Liver (tissue), 9 donors: ENCODE results near the gene RNF145. TPM values are rescaled to one million over a fixed set of nuclear protein-coding genes. Genes with fewer than 3 reads are reported as not detected.

Experiments used
- DNase-seq: peaks from one replicate; pipeline ENCODE4 v3.0.0-alpha.2; 2017; ENCODE audit warnings: low spot score
- H3K27ac ChIP-seq, 2 donors: one replicate each; pipeline ENCODE4 v1.7.0; 2013; ENCODE audit warnings: inconsistent platforms in 2 of 2, low read length in 2 of 2, control low read depth in 1 of 2, low read depth in 1 of 2, mild to moderate bottlenecking in 1 of 2
- H3K27me3 ChIP-seq, 4 donors: one replicate each; pipeline versions ENCODE4 v1.6.1 to v1.7.0; 2013; ENCODE audit warnings: low read length in 3 of 4, inconsistent platforms in 1 of 4, mild to moderate bottlenecking in 1 of 4, moderate library complexity in 1 of 4; ENCODE audit not compliant: control insufficient read depth in 4 of 4, insufficient read depth in 4 of 4
- H3K36me3 ChIP-seq, 4 donors: one replicate each; pipeline versions ENCODE4 v1.6.1 to v1.7.0; 2013; ENCODE audit warnings: low read length in 3 of 4, mild to moderate bottlenecking in 3 of 4, low read depth in 1 of 4, moderate library complexity in 1 of 4; ENCODE audit not compliant: control insufficient read depth in 4 of 4, insufficient read depth in 3 of 4
- H3K4me1 ChIP-seq, 4 donors: one replicate each; pipeline versions ENCODE4 v1.6.1 to v1.7.0; 2013; ENCODE audit warnings: low read length in 3 of 4, mild to moderate bottlenecking in 3 of 4, moderate library complexity in 1 of 4; ENCODE audit not compliant: control insufficient read depth in 4 of 4, insufficient read depth in 4 of 4
- H3K4me3 ChIP-seq, 3 donors: one replicate each; pipeline versions ENCODE4 v1.6.1 to v1.7.0; 2013; ENCODE audit warnings: low read length in 3 of 3, control low read depth in 1 of 3, low read depth in 1 of 3, mild to moderate bottlenecking in 1 of 3
- H3K9ac ChIP-seq, 2 donors: one replicate each; pipeline ENCODE4 v1.7.0; 2013; ENCODE audit warnings: low read length in 2 of 2, mild to moderate bottlenecking in 2 of 2, moderate library complexity in 2 of 2, control low read depth in 1 of 2, low read depth in 1 of 2
- H3K9me3 ChIP-seq, 4 donors: one replicate each; pipeline versions ENCODE4 v1.6.1 to v1.7.0; 2013; ENCODE audit warnings: low read length in 3 of 4; ENCODE audit not compliant: control insufficient read depth in 4 of 4
- EGR1 ChIP-seq, 2 donors: IDR thresholded peaks; 2 replicates each; pipeline ENCODE4 v1.6.1; 2016 to 2018; ENCODE audit warnings: antibody characterized with exemption in 2 of 2, low read depth in 2 of 2
- FOXA2 ChIP-seq: IDR thresholded peaks from 2 replicates; pipeline ENCODE4 v1.6.1; 2016; ENCODE audit warnings: antibody characterized with exemption
- GABPA ChIP-seq, 2 donors: IDR thresholded peaks in 1 of 2; conservative IDR thresholded peaks in 1 of 2; 2 replicates each; pipeline ENCODE4 v1.6.1; 2016; ENCODE audit warnings: antibody characterized with exemption in 2 of 2, mild to moderate bottlenecking in 1 of 2, moderate library complexity in 1 of 2
- HNF4A ChIP-seq, 2 donors: conservative IDR thresholded peaks; 2 replicates each; pipeline ENCODE4 v1.6.1; 2016; ENCODE audit warnings: antibody characterized with exemption in 2 of 2, mild to moderate bottlenecking in 2 of 2
- HNF4G ChIP-seq: IDR thresholded peaks from 2 replicates; pipeline ENCODE4 v1.6.1; 2016; ENCODE audit warnings: antibody characterized with exemption
- NR2F2 ChIP-seq: IDR thresholded peaks from 2 replicates; pipeline ENCODE4 v1.6.1; 2016; ENCODE audit warnings: antibody characterized with exemption
- RAD21 ChIP-seq, 2 donors: IDR thresholded peaks; 2 replicates each; pipeline ENCODE4 v1.6.1; 2016; ENCODE audit warnings: antibody characterized with exemption in 2 of 2, mild to moderate bottlenecking in 2 of 2
- RXRA ChIP-seq, 2 donors: IDR thresholded peaks; 2 replicates each; pipeline ENCODE4 v1.6.1; 2017 to 2018; ENCODE audit warnings: antibody characterized with exemption in 2 of 2, mild to moderate bottlenecking in 1 of 2
- SP1 ChIP-seq: IDR thresholded peaks from 2 replicates; pipeline ENCODE4 v1.6.1; 2018; ENCODE audit warnings: antibody characterized with exemption, mild to moderate bottlenecking
- TAF1 ChIP-seq: conservative IDR thresholded peaks from 2 replicates; pipeline ENCODE4 v1.6.1; 2016; ENCODE audit warnings: antibody characterized with exemption, mild to moderate bottlenecking
- YY1 ChIP-seq: IDR thresholded peaks from 2 replicates; pipeline ENCODE4 v1.6.1; 2016; ENCODE audit warnings: antibody characterized with exemption, mild to moderate bottlenecking
- WGBS: extraction: QIAGEN DNeasy Blood & Tissue Kit; methylation state at CpG from one replicate; pipeline ENCODE4 v1.1.7; 2013; 5-methylcytosine and 5-hydroxymethylcytosine counted together
- polyA plus RNA-seq, 2 donors: library from polyadenylated mRNA; stranded (reverse) in 1 of 2; unstranded in 1 of 2; fragments of 200-250 nt in 1 of 2; fragments of >200 nt in 1 of 2; fragmentation: Nextera tagmentation in 1 of 2; extraction: Ambion mirVana in 1 of 2; gene quantifications; one replicate each; pipeline versions ENCODE4 v1.2.1 to v1.2.3, GENCODE V29; 2013 to 2015
- total RNA-seq, 2 donors: library from RNA; depleted of rRNA; stranded (reverse); fragments of >200 nt; gene quantifications; one replicate each; pipeline ENCODE4 v1.2.3, GENCODE V29; 2014
- TF ChIP-seq, protein P1 (sequence below): IDR thresholded peaks from 2 replicates; pipeline ENCODE4 v1.6.1; 2016; ENCODE audit warnings: antibody characterized with exemption
- TF ChIP-seq, protein P2 (sequence below): IDR thresholded peaks from 2 replicates; pipeline ENCODE4 v1.6.1; 2016; ENCODE audit warnings: antibody characterized with exemption
- TF ChIP-seq, protein P3 (sequence below): fragments of 150-350 bp; IDR thresholded peaks from 2 replicates; pipeline ENCODE4 v1.5.1; 2017; ENCODE audit warnings: improper control_type of control experiment, low read depth, low read length; ENCODE audit not compliant: missing input control
- TF ChIP-seq, protein P4 (sequence below): IDR thresholded peaks from 2 replicates; pipeline ENCODE4 v1.6.1; 2016; ENCODE audit warnings: antibody characterized with exemption, mild to moderate bottlenecking
- TF ChIP-seq, protein P5 (sequence below): IDR thresholded peaks from 2 replicates; pipeline ENCODE4 v1.6.1; 2016; ENCODE audit warnings: antibody characterized with exemption
- donor health status: healthy.
- donor health status: healthy.
- donor health status: healthy.
- donor health status: healthy.
- donor health status: healthy.

RNF145 gene
- total and polyA plus RNA-seq, 4 donors = 2.9 to 34.6 (median 11.7) TPM

DNA sequence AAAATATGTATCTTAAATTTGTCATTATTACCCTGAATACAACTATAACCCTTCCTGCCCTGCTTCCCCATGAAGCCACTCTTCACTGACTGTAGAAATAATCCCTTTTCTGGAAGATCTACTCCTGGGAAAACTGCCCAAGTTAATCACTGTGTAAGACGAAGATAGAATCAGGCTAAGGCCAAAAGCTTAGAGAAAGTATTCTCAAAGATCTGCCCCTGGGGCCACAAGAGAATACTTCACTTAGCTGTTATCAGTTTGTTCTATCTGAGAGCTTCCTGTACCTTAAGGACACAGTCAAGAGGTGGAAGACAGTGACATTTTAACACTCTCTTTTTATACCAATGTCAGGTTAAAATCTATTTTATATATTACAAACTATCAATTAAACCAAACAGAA is 33.8 kb downstream of the RNF145 start:
- Histone ChIP-seq H3K36me3 (peaks cover 0 to 5% (median 0%) of the 10 kb centered on the region in 4 donors), H3K9me3 (no peaks in the 10 kb centered on the region), H3K27ac (no peak overlapping the region), H3K27me3 (no peaks in the 10 kb centered on the region), H3K4me1 (no peaks in the 10 kb centered on the region), H3K9ac (no peak overlapping the region), H3K4me3 (no peak overlapping the region)
- 63% methylated on average over 1 of the region's 1 CpG for WGBS
- TF ChIP-seq GABPA (IDR thresholded peaks at IDR 0.05 in 1 of 2, conservative IDR thresholded peaks at IDR 0.05 in 1 of 2) (no peak), HNF4G (no peak), EGR1 (IDR thresholded peaks at IDR 0.05; ENCODE audit: low read depth in 2 of 2) (no peak), FOXA2 (no peak), YY1 (no peak), NR2F2 (no peak), HNF4A (conservative IDR thresholded peaks at IDR 0.05) (no peak), RAD21 (IDR thresholded peaks at IDR 0.05) (no peak), RXRA (IDR thresholded peaks at IDR 0.05) (no peak)
- TF ChIP-seq, protein P1, sequence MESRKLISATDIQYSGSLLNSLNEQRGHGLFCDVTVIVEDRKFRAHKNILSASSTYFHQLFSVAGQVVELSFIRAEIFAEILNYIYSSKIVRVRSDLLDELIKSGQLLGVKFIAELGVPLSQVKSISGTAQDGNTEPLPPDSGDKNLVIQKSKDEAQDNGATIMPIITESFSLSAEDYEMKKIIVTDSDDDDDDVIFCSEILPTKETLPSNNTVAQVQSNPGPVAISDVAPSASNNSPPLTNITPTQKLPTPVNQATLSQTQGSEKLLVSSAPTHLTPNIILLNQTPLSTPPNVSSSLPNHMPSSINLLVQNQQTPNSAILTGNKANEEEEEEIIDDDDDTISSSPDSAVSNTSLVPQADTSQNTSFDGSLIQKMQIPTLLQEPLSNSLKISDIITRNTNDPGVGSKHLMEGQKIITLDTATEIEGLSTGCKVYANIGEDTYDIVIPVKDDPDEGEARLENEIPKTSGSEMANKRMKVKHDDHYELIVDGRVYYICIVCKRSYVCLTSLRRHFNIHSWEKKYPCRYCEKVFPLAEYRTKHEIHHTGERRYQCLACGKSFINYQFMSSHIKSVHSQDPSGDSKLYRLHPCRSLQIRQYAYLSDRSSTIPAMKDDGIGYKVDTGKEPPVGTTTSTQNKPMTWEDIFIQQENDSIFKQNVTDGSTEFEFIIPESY = no peak
- TF ChIP-seq, protein P2, sequence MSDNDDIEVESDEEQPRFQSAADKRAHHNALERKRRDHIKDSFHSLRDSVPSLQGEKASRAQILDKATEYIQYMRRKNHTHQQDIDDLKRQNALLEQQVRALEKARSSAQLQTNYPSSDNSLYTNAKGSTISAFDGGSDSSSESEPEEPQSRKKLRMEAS = no peak
- TF ChIP-seq, protein P3, sequence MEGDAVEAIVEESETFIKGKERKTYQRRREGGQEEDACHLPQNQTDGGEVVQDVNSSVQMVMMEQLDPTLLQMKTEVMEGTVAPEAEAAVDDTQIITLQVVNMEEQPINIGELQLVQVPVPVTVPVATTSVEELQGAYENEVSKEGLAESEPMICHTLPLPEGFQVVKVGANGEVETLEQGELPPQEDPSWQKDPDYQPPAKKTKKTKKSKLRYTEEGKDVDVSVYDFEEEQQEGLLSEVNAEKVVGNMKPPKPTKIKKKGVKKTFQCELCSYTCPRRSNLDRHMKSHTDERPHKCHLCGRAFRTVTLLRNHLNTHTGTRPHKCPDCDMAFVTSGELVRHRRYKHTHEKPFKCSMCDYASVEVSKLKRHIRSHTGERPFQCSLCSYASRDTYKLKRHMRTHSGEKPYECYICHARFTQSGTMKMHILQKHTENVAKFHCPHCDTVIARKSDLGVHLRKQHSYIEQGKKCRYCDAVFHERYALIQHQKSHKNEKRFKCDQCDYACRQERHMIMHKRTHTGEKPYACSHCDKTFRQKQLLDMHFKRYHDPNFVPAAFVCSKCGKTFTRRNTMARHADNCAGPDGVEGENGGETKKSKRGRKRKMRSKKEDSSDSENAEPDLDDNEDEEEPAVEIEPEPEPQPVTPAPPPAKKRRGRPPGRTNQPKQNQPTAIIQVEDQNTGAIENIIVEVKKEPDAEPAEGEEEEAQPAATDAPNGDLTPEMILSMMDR = no peak
- TF ChIP-seq, protein P4, sequence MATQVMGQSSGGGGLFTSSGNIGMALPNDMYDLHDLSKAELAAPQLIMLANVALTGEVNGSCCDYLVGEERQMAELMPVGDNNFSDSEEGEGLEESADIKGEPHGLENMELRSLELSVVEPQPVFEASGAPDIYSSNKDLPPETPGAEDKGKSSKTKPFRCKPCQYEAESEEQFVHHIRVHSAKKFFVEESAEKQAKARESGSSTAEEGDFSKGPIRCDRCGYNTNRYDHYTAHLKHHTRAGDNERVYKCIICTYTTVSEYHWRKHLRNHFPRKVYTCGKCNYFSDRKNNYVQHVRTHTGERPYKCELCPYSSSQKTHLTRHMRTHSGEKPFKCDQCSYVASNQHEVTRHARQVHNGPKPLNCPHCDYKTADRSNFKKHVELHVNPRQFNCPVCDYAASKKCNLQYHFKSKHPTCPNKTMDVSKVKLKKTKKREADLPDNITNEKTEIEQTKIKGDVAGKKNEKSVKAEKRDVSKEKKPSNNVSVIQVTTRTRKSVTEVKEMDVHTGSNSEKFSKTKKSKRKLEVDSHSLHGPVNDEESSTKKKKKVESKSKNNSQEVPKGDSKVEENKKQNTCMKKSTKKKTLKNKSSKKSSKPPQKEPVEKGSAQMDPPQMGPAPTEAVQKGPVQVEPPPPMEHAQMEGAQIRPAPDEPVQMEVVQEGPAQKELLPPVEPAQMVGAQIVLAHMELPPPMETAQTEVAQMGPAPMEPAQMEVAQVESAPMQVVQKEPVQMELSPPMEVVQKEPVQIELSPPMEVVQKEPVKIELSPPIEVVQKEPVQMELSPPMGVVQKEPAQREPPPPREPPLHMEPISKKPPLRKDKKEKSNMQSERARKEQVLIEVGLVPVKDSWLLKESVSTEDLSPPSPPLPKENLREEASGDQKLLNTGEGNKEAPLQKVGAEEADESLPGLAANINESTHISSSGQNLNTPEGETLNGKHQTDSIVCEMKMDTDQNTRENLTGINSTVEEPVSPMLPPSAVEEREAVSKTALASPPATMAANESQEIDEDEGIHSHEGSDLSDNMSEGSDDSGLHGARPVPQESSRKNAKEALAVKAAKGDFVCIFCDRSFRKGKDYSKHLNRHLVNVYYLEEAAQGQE = no peak
- no peak for DNase-seq

DNA sequence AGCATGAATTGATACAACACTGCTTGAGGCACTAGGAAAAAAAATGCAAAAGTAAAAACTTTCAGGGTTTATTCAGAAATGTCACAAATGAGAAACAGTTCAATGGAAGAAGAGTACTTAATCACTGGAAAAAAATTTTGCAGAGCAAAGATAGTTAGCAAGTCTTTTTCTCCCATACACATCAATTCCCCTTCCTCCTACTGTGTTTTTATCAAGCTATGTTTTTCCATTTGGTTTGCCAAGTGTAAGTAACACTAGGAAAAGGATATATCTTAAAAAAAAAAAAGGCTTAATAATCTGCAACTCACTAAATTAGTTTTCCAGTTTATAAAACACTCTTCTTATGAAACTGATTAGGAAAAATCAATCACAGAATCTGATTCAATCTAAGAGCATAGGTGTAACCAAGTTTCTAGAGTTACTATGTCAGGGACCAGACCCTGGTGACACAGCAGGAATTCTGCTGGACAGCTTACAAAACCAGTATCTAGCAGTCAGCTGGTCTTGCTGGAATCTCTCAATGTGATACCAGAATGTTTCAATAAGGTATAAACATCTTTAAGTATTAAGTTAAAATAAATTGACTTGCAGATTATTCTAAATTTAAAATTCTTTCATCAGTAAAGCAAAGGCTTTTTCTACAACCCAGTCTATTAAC is 34.7 kb downstream of the RNF145 start:
- Histone ChIP-seq H3K36me3 (peaks cover 0 to 2% (median 0%) of the 10 kb centered on the region in 4 donors), H3K27me3 (no peaks in the 10 kb centered on the region), H3K9ac (no peak overlapping the region), H3K4me3 (no peak overlapping the region), H3K9me3 (no peaks in the 10 kb centered on the region), H3K4me1 (no peaks in the 10 kb centered on the region), H3K27ac (no peak overlapping the region)
- no peak for DNase-seq
- TF ChIP-seq RXRA (IDR thresholded peaks at IDR 0.05) = no peak
- TF ChIP-seq, protein P5, sequence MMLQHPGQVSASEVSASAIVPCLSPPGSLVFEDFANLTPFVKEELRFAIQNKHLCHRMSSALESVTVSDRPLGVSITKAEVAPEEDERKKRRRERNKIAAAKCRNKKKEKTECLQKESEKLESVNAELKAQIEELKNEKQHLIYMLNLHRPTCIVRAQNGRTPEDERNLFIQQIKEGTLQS = no peak
- TF ChIP-seq SP1 = no peak
- TF ChIP-seq HNF4A (conservative IDR thresholded peaks at IDR 0.05) = no peak
- TF ChIP-seq TAF1 = no peak
- TF ChIP-seq, protein P3 = no peak
